Smooth muscle cell (in vitro differentiated cells): ENCODE data around the gene PIK3CD. TPM values are rescaled to one million over a fixed set of nuclear protein-coding genes. Genes with fewer than 3 reads are reported as not detected.

Source experiments
- DNase-seq: peaks from one replicate; lab custom pipeline; 2025; ENCODE audit not compliant: unreplicated experiment; lab: John Stamatoyannopoulos, UW
- H2AFZ ChIP-seq: fragments of 200-600 bp; sonication (generic); 2 replicates; pipeline ENCODE4 v1.6.0; 2016; ENCODE audit warnings: antibody characterized with exemption, low read depth, mild to moderate bottlenecking
- H3F3A ChIP-seq: fragments of 200-600 bp; sonication (generic); 2 replicates; pipeline ENCODE4 v1.6.0; 2017; ENCODE audit warnings: antibody characterized with exemption, low read depth
- H3K27ac ChIP-seq: fragments of 200-600 bp; sonication (generic); 2 replicates; pipeline ENCODE4 v1.5.1; 2016; ENCODE audit warnings: low read depth, mild to moderate bottlenecking
- H3K27me3 ChIP-seq: fragments of 200-600 bp; sonication (generic); 2 replicates; pipeline ENCODE4 v1.6.1; 2016; ENCODE audit warnings: low read depth, mild to moderate bottlenecking
- H3K36me3 ChIP-seq: fragments of 200-600 bp; sonication (generic); 2 replicates; pipeline ENCODE4 v1.5.1; 2016; ENCODE audit warnings: low read depth
- H3K4me1 ChIP-seq: fragments of 200-600 bp; sonication (generic); 2 replicates; pipeline ENCODE4 v1.5.1; 2016; ENCODE audit warnings: low read depth
- H3K4me2 ChIP-seq: fragments of 200-600 bp; sonication (generic); 2 replicates; pipeline ENCODE4 v1.6.0; 2016; ENCODE audit warnings: mild to moderate bottlenecking
- H3K4me3 ChIP-seq: fragments of 200-600 bp; sonication (generic); 2 replicates; pipeline ENCODE4 v1.5.1; 2016; ENCODE audit warnings: mild to moderate bottlenecking
- H3K79me2 ChIP-seq: fragments of 200-600 bp; sonication (generic); 2 replicates; pipeline ENCODE4 v1.6.0; 2016; ENCODE audit warnings: low read depth, mild to moderate bottlenecking
- H3K9ac ChIP-seq: fragments of 200-600 bp; sonication (generic); 2 replicates; pipeline ENCODE4 v1.6.0; 2016; ENCODE audit warnings: low read depth
- H3K9me3 ChIP-seq: fragments of 200-600 bp; sonication (generic); replicated peaks from 2 replicates; pipeline ENCODE4 v1.5.1; 2016; ENCODE audit warnings: low read depth
- H4K20me1 ChIP-seq: fragments of 200-600 bp; sonication (generic); 2 replicates; pipeline ENCODE4 v1.6.0; 2016; ENCODE audit warnings: low read depth
- CTCF ChIP-seq: fragments of 200-600 bp; sonication (generic); IDR thresholded peaks from 2 replicates; pipeline ENCODE4 v1.5.1; 2017; ENCODE audit warnings: borderline replicate concordance, mild to moderate bottlenecking, antibody characterized with exemption; ENCODE audit not compliant: insufficient read depth, poor library complexity, severe bottlenecking
- WGBS: methylation state at CpG from one replicate; pipeline ENCODE4 v1.1.7; 2016; ENCODE audit warnings: low lambda C conversion rate; 5-methylcytosine and 5-hydroxymethylcytosine counted together
- polyA plus RNA-seq: library from polyadenylated mRNA; unstranded; fragments of >200 nt; fragmentation: Nextera tagmentation; extraction: Ambion mirVana; gene quantifications from 2 replicates; pipeline ENCODE4 v1.2.1, GENCODE V29; 2016
- total RNA-seq: library from RNA; depleted of rRNA; stranded (reverse); fragments of >200 nt; gene quantifications from 2 replicates; pipeline ENCODE4 v1.2.3, GENCODE V29; 2014

PIK3CD gene
- total and polyA plus RNA-seq, 2 experiments from 2014 or later: 3.9 to 4.1 TPM

- Histone ChIP-seq H3K27me3 (no peaks in the 10 kb centered on the region), H3K4me1 (no peaks in the 10 kb centered on the region), H3K79me2 (no peaks in the 10 kb centered on the region), H4K20me1 (no peaks in the 10 kb centered on the region), H3F3A (no peaks in the 10 kb centered on the region), H2AFZ (no peak overlapping the region), H3K4me3 (no peak overlapping the region), H3K4me2 (no peak overlapping the region), H3K27ac (no peak overlapping the region), H3K9ac (no peak overlapping the region), H3K36me3 (no peaks in the 10 kb centered on the region), H3K9me3 (no peaks in the 10 kb centered on the region)
- DNase-seq: no peak
- 99% methylated on average over 14 of the region's 14 CpGs for WGBS
- no peak for TF ChIP-seq CTCF
Measured at GRCh38 chr1:9603307-9603706, 48.2 kb upstream of the PIK3CD start.

- no peaks in the 10 kb centered on the region for H3F3A ChIP-seq
- no peaks in the 10 kb centered on the region for H4K20me1 ChIP-seq
- no peaks in the 10 kb centered on the region for H3K27me3 ChIP-seq
- H3K4me1 ChIP-seq: no peaks in the 10 kb centered on the region
- no peak for TF ChIP-seq CTCF
- no peak for DNase-seq
- no peak overlapping the region for H2AFZ ChIP-seq
- H3K9me3 ChIP-seq: no peaks in the 10 kb centered on the region
- H3K9ac ChIP-seq: no peak overlapping the region
- no peaks in the 10 kb centered on the region for H3K79me2 ChIP-seq
- H3K4me2 ChIP-seq: no peak overlapping the region
- WGBS: 95% methylated on average over 42 of the region's 42 CpGs
- H3K36me3 ChIP-seq: no peaks in the 10 kb centered on the region
- H3K4me3 ChIP-seq: no peak overlapping the region
- H3K27ac ChIP-seq: no peak overlapping the region
Measured at GRCh38 chr1:9603766-9604753, 47.5 kb upstream of the PIK3CD start.

- no peak overlapping the region for H3K4me3 ChIP-seq
- H3F3A ChIP-seq: no peaks in the 10 kb centered on the region
- DNase-seq: no peak
- no peaks in the 10 kb centered on the region for H3K9me3 ChIP-seq
- TF ChIP-seq CTCF: no peak
- no peak overlapping the region for H3K27ac ChIP-seq
- H3K4me1 ChIP-seq: no peaks in the 10 kb centered on the region
- H3K36me3 ChIP-seq: no peaks in the 10 kb centered on the region
- H3K4me2 ChIP-seq: no peak overlapping the region
- no peak overlapping the region for H3K9ac ChIP-seq
- H2AFZ ChIP-seq: no peak overlapping the region
- H3K27me3 ChIP-seq: no peaks in the 10 kb centered on the region
- H3K79me2 ChIP-seq: no peaks in the 10 kb centered on the region
- H4K20me1 ChIP-seq: no peaks in the 10 kb centered on the region
- WGBS: 96% methylated on average over 14 of the region's 15 CpGs
Measured at GRCh38 chr1:9604836-9605235, 46.7 kb upstream of the PIK3CD start.

- Histone ChIP-seq H2AFZ (no peak overlapping the region), H3K9me3 (no peaks in the 10 kb centered on the region), H3F3A (no peaks in the 10 kb centered on the region), H3K9ac (no peak overlapping the region), H4K20me1 (no peaks in the 10 kb centered on the region), H3K4me3 (no peak overlapping the region), H3K27me3 (no peaks in the 10 kb centered on the region), H3K4me2 (no peak overlapping the region), H3K27ac (no peak overlapping the region), H3K79me2 (no peaks in the 10 kb centered on the region), H3K36me3 (no peaks in the 10 kb centered on the region), H3K4me1 (no peaks in the 10 kb centered on the region)
- TF ChIP-seq CTCF: no peak
- 96% methylated on average over 14 of the region's 14 CpGs for WGBS
- no peak for DNase-seq
Measured at GRCh38 chr1:9605946-9606455, 45.5 kb upstream of the PIK3CD start.
